ENCODE measurements around the gene ZSCAN9.
A peak's percentile ranks its signal among the peaks of the same experiment; 100 is the strongest.

Gene ZSCAN9

GRCh38 chr6:28248916-28249315, 23.8 kb downstream of the ZSCAN9 start:
- no peaks in the 10 kb centered on the region for H4K20me1 ChIP-seq (ENCODE audit: insufficient read depth)
- TF ChIP-seq, protein P1, sequence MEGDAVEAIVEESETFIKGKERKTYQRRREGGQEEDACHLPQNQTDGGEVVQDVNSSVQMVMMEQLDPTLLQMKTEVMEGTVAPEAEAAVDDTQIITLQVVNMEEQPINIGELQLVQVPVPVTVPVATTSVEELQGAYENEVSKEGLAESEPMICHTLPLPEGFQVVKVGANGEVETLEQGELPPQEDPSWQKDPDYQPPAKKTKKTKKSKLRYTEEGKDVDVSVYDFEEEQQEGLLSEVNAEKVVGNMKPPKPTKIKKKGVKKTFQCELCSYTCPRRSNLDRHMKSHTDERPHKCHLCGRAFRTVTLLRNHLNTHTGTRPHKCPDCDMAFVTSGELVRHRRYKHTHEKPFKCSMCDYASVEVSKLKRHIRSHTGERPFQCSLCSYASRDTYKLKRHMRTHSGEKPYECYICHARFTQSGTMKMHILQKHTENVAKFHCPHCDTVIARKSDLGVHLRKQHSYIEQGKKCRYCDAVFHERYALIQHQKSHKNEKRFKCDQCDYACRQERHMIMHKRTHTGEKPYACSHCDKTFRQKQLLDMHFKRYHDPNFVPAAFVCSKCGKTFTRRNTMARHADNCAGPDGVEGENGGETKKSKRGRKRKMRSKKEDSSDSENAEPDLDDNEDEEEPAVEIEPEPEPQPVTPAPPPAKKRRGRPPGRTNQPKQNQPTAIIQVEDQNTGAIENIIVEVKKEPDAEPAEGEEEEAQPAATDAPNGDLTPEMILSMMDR (conservative IDR thresholded peaks at IDR 0.05; ENCODE audit: low read depth, low read length): no peak
- no peak overlapping the region for H3K4me3 ChIP-seq (IDR thresholded peaks at IDR 0.05; ENCODE audit: insufficient read depth, low read depth, low read length)
- H3K4me1 ChIP-seq (ENCODE audit: low read depth, poor library complexity, severe bottlenecking): peaks cover 16% of the 10 kb centered on the region
- no peak overlapping the region for H3K4me2 ChIP-seq
- H3K79me2 ChIP-seq (ENCODE audit: insufficient read depth, low read depth): peaks cover 6% of the 10 kb centered on the region; the same call in 1 of the 2 replicates
- no peak overlapping the region for H3K9ac ChIP-seq
- H3K27me3 ChIP-seq (ENCODE audit: insufficient read depth, low read depth): no peaks in the 10 kb centered on the region
- no peak overlapping the region for H3K27ac ChIP-seq
- no peaks in the 10 kb centered on the region for H3K36me3 ChIP-seq (ENCODE audit: insufficient read depth)
- H2AFZ ChIP-seq (ENCODE audit: low read depth): no peak overlapping the region

GRCh38 chr6:28250747-28251146, 25.7 kb downstream of the ZSCAN9 start:
- Histone ChIP-seq H3K36me3 (ENCODE audit: insufficient read depth) (no peaks in the 10 kb centered on the region), H3K9ac (0 out of 2 replicates have a peak overlapping the region, but pooled peaks have one; percentile 55), H3K27ac (no peak overlapping the region), H4K20me1 (ENCODE audit: insufficient read depth) (no peaks in the 10 kb centered on the region), H3K4me1 (ENCODE audit: low read depth, poor library complexity, severe bottlenecking) (peaks cover 16% of the 10 kb centered on the region), H3K4me3 (IDR thresholded peaks at IDR 0.05; ENCODE audit: insufficient read depth, low read depth, low read length) (no peak overlapping the region), H3K4me2 (peak overlapping the region; percentile 59), H3K79me2 (ENCODE audit: insufficient read depth, low read depth) (peaks cover 6% of the 10 kb centered on the region; the same call in 1 of the 2 replicates), H3K27me3 (ENCODE audit: insufficient read depth, low read depth) (no peaks in the 10 kb centered on the region), H2AFZ (ENCODE audit: low read depth) (no peak overlapping the region)
- TF ChIP-seq, protein P1 (conservative IDR thresholded peaks at IDR 0.05; ENCODE audit: low read depth, low read length): no peak

DNA sequence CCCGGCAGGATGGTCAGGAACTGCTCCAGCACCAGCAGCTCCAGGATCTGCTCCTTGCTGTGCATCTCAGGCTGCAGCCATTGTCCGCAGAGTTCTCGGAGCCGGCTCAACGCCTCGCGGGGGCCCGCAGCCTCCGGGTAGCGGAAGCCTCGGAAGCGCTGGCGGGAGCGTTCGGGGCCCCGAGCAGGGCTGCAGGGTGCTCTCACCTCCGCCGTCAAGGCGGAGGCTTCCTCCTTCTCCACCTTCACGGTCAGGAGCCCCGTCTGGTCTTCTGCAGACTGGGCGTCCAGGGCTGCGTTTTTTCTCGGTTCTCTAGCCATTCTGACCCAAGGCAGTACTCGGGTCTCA, 26.6 kb downstream of the ZSCAN9 start:
- no peaks in the 10 kb centered on the region for H3K36me3 ChIP-seq (ENCODE audit: insufficient read depth)
- H3K9ac ChIP-seq: peak overlapping the region; percentile 55; the same call in 1 of the 2 replicates
- H3K79me2 ChIP-seq (ENCODE audit: insufficient read depth, low read depth): peaks cover 6% of the 10 kb centered on the region; the same call in 1 of the 2 replicates
- no peaks in the 10 kb centered on the region for H4K20me1 ChIP-seq (ENCODE audit: insufficient read depth)
- peaks cover 16% of the 10 kb centered on the region for H3K4me1 ChIP-seq (ENCODE audit: low read depth, poor library complexity, severe bottlenecking)
- peak overlapping the region; percentile 59 for H3K4me2 ChIP-seq
- H3K27me3 ChIP-seq (ENCODE audit: insufficient read depth, low read depth): no peaks in the 10 kb centered on the region
- H3K27ac ChIP-seq: peak overlapping the region; percentile 35; the same call in 1 of the 2 replicates
- TF ChIP-seq, protein P1 (conservative IDR thresholded peaks at IDR 0.05; ENCODE audit: low read depth, low read length): no peak
- H2AFZ ChIP-seq (ENCODE audit: low read depth): peak overlapping the region; percentile 98
- H3K4me3 ChIP-seq (IDR thresholded peaks at IDR 0.05; ENCODE audit: insufficient read depth, low read depth, low read length): no peak overlapping the region

GRCh38 chr6:28252009-28252975, 27.2 kb downstream of the ZSCAN9 start, which contains the start of gene ZKSCAN4:
ZKSCAN4 (minus strand) TSS chr6:28252269; CDS start chr6:28251980, 289 bp downstream.
- no peaks in the 10 kb centered on the region for H3K27me3 ChIP-seq (ENCODE audit: insufficient read depth, low read depth)
- TF ChIP-seq, protein P1 (conservative IDR thresholded peaks at IDR 0.05; ENCODE audit: low read depth, low read length): no peak
- no peak within 1 kb of the TSS for H3K4me3 ChIP-seq (IDR thresholded peaks at IDR 0.05; ENCODE audit: insufficient read depth, low read depth, low read length)
- no peaks in the 10 kb centered on the region for H4K20me1 ChIP-seq (ENCODE audit: insufficient read depth)
- peaks cover 16% of the 10 kb centered on the region for H3K4me1 ChIP-seq (ENCODE audit: low read depth, poor library complexity, severe bottlenecking)
- H3K79me2 ChIP-seq (ENCODE audit: insufficient read depth, low read depth): peaks cover 6% of the 10 kb centered on the region; the same call in 1 of the 2 replicates
- H2AFZ ChIP-seq (ENCODE audit: low read depth): peak within 1 kb of the TSS; percentile 98
- peak within 1 kb of the TSS; percentile 59 for H3K4me2 ChIP-seq
- peak within 1 kb of the TSS; percentile 35; the same call in 1 of the 2 replicates for H3K27ac ChIP-seq
- no peaks in the 10 kb centered on the region for H3K36me3 ChIP-seq (ENCODE audit: insufficient read depth)
- peak within 1 kb of the TSS; percentile 55; the same call in 1 of the 2 replicates for H3K9ac ChIP-seq

All from KMS-11 (cell line).